Hepatocyte (in vitro differentiated cells): ENCODE measurements around the gene RTN4RL1.

ENCODE experiments used
- EZH2 ChIP-seq: fragments of 200-600 bp; sonication (generic); IDR thresholded peaks from 2 replicates; pipeline ENCODE4 v1.6.1; 2016; ENCODE audit warnings: antibody characterized with exemption, mild to moderate bottlenecking, borderline replicate concordance
- EZH2phosphoT487 ChIP-seq: fragments of 200-600 bp; sonication (generic); IDR thresholded peaks from one replicate; pipeline ENCODE4 v1.6.1; 2018; ENCODE audit warnings: antibody characterized with exemption, mild to moderate bottlenecking, low read depth, moderate library complexity; ENCODE audit not compliant: unreplicated experiment, severe bottlenecking
- TF ChIP-seq, protein P1 (sequence below): fragments of 200-600 bp; sonication (generic); IDR thresholded peaks from 2 replicates; pipeline ENCODE4 v1.5.1; 2016; ENCODE audit warnings: antibody characterized with exemption, mild to moderate bottlenecking; ENCODE audit not compliant: poor library complexity

DNA sequence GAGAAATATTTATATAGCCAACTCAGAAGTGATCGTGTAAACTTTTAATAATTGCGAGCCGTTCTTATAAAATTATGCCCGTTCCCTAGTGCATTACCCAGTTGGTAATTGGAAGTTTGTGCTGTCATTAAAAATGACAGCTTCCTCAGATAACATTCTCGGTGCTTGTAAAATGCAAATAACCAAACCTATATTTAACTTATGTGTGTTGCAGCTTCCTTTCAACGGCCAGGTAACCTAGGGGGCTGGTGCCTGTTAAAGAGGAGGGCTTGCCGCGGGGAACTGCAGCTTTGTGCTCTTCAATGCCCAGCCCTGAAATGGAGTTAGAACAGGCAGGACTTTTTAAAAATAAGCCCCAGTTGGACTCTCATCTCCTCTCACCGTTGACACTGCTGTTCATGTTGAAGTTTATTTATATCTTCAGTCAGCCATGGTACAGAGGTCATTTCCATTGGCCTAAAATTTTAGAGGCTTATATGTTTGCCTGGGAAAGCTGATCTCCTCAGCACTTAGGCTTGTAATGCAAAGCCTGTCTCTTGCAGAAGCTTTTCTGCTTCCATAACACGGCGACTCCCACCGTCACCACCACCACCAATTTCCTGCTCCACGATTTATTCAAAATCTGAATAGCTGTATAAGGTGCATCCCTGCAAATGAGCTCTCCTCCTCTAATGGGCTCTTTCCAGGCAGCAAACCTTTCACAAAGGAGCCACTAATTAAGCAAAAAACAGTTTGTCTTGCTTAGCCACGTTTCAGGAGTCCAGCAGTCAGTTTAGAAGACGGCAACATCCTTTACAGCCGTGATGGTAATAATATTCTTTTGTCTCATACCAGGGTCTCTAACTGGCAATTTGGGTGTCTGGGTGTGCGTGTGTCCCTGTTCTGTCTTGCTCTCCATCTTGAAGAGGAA lies 120.6 kb downstream of the RTN4RL1 start:
- TF ChIP-seq, protein P1, sequence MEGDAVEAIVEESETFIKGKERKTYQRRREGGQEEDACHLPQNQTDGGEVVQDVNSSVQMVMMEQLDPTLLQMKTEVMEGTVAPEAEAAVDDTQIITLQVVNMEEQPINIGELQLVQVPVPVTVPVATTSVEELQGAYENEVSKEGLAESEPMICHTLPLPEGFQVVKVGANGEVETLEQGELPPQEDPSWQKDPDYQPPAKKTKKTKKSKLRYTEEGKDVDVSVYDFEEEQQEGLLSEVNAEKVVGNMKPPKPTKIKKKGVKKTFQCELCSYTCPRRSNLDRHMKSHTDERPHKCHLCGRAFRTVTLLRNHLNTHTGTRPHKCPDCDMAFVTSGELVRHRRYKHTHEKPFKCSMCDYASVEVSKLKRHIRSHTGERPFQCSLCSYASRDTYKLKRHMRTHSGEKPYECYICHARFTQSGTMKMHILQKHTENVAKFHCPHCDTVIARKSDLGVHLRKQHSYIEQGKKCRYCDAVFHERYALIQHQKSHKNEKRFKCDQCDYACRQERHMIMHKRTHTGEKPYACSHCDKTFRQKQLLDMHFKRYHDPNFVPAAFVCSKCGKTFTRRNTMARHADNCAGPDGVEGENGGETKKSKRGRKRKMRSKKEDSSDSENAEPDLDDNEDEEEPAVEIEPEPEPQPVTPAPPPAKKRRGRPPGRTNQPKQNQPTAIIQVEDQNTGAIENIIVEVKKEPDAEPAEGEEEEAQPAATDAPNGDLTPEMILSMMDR, result no peak
- TF ChIP-seq EZH2 (no peak), EZH2phosphoT487 (no peak)
